Islet of Langerhans (tissue), 1 donor: ENCODE data around the gene DGKI.
"Not testable (repeated sequence)": the region's sequence is repeated elsewhere in the genome, so short reads cannot be mapped to it uniquely, and the experiment has no call there.

Source experiments
- FAIRE-seq: peaks from one replicate; lab custom pipeline; 2011; peaks lifted over from hg19 to GRCh38; lab: Jason Lieb, UNC

The DGKI gene

DNA sequence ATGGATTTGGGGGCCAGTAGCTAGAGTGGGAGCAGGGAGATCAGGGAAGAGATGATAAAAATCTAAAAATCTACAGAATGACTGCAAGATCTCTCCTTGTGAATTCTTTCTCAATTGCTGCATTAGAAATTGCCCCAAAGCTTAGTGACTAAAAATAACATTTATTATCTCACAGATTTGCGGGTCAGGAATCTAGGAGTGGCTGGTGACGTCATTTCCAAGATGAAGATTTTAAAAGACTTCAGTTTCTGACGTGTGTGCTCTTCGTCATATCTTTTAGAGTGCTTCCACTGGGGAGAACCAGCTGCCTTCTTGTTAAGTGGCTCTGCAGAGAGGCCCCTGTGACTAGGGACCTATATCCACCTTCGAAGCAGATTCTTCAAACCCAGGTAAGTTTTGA is 112.6 kb downstream of the DGKI start:
- FAIRE-seq, result no peak

DNA sequence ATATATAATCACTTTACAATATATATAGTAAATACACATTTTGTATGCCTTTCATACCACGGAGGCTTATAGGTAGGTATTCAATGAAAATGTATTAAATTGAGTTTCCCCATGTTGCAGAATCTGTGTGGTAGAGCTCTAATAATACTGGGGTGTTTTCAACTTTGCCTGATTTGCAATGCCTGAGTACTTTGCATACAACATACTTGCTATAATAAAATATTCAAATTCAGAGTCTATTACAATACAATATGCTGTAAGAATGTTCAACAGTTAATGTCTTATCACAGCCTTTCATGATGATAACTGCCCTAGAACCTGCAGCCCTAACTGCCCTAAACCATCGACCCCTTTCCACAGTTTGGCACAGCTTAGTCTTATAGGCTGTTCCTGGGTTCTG is 114.6 kb downstream of the DGKI start:
- FAIRE-seq, result no peak

DNA sequence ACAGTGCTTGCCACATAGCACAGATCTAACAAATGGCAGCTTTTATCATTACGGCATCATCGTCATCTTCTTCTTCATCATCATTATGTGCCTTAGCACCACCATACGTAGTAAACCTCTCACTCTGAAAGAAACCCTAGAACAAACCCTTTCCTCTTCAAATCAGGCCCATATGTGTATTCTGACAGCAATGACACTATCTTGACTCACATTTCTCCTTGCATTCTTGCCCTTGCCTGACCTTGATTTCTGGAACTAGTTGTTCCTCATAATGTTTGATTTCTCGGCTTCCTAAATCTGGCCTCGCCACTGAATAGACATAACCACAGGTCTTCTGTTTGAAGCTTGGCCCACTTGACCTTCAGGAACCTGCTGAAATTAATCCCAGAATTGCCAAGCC is 115.3 kb downstream of the DGKI start:
- no peak for FAIRE-seq

DNA sequence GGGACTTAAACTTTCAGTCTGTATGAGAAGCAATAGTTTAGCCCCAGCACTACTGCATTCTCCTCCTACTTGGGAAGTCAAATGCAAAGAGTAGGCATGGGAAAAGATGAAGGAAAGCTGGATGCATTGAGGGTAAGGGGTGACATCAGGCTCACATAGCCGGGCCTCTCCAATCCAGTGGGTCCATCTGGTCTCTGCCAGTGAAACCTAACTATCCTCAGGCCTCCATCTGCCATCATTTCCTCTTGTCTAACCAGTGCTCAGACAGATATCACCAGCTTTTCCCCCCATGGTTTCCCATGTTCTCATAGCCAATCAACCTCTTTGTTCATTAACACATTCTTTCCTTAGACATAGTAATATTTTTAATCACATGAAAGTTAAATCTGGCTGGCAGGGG is 118.3 kb downstream of the DGKI start:
- no peak for FAIRE-seq

DNA sequence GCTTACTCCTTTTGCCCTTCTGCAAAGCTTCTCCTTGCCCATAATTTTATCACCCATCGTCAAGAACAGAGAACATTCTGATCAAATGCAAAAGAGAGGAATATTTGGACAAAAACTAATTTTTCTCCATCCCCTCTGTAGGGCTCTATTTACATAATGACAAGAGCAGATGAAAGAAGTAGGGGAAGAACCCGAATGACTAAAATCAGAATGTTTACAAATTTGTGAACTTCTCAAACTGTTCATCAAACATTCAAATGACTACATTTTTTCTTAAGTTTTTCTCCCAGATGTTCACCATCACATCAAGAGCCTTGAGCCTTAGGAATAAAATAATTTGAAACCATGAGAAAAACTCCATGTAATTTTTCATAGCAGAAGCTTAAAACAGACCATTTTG is 119.4 kb downstream of the DGKI start:
- FAIRE-seq, result no peak

DNA sequence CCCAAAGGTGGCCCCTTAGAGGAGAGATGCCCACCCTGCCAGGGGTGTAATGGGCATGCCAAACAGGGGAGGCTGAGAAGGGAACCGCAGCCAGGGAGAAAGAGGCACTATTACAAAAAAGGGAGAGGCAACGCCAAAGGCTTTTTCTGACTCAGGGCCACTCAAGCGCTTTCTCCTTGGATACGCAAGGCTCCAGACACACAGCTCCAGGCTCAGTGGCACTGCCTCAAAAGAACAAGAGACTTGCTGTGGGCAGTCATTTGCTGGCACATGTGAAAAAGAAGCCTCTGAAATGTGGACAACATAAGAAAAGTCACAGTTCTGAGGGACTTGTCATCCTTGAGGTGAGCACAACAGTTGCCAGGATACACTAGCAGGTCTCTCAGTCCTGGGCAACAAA is 128.4 kb downstream of the DGKI start:
- FAIRE-seq, result no peak

DNA sequence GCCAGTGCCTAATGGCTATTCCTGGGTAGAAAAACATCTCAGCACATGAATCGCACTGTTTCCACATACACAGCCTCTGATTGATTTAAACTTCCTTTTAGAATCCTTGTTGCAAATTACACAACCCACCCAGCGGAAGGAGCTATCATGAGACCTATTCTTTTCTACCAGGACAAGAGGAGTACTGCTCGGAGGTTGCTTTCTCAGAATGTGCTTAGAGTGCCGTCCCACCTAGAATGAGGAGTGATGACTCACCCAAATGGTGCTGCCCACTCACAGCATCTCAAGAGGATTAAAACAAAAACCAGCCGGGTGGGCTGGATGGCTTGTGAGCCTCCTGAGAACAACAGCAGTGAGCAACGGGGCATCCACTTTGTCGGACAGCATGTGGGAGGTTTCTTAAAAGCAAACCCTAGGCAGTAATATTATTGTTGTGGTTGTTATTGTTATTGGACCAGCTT is 128.9 kb downstream of the DGKI start:
- FAIRE-seq, result no peak

DNA sequence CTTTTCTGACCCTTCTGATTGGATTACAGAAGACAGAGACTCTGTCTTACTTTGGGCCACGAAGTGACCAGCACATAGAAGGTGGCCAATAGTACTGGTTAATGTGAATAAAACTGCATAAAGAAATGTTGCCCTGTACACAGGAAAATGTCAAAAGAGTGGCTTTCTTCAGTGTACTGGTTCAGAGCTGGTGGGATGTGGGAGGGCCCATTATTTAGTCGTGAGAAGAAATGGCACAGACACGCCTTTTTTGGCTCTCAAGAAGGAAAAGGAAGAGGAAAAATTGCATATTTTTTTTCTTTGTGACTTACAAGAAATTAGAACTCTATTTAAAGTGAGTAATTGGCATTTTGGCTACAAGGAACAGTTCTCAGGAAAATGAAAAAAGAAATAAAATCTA is 129.7 kb downstream of the DGKI start:
- no peak for FAIRE-seq

DNA sequence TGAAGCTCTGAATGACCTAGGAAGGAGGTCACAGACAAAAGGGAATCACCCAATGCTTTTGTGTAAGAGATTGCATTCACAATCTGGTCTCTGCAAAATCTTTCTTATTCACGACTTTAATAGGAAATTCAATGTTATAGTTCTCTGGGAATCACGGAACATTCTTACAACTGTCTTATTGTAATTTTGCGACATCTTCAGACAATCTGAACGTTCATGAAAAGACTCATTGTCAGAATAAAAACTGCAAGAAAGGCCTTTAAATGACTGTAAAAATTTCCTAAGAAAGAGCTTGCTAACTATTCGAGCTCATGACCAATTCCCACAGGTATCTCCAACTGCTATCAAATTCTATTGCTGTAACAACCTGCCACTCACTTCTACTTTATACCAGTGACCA is 130.7 kb downstream of the DGKI start:
- no peak for FAIRE-seq

DNA sequence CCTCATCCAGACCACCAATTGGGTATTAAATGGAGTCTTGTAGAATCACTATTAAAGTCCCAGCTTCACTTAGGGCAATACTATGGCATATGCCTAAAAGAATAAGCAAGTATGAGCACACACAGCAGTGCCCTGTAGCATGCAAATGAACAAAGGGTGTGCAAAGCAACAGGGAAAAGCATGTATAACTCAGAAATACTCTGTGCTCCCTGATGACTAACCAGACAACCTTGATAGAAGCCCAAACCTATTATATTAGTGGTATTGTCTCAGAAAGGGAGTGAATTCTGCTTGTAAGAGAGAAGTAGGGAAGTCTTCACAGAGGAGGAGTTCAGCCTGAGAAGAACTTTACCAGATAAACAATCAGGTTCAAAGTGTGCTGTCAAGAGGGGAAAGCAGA is 131.2 kb downstream of the DGKI start:
- FAIRE-seq, result no peak

DNA sequence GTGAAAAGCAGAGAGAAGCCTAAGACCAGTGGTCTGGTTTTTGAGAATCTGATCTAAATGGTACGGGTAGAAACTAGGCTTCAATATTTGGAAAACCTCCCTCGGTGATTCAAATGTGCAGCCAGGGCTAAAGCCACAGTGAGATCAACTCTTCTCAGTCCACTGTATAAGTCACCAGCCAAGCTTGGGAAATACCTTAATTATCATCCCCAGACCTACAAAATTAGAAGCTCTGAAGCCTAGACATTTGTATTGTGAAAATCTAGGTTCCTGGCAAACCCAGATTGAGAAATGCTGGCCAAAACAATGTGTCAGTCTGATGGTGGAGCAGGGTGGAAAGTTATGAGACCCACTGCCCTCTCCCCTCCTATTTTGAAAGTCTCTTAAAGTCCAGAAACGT is 131.7 kb downstream of the DGKI start:
- no peak for FAIRE-seq

DNA sequence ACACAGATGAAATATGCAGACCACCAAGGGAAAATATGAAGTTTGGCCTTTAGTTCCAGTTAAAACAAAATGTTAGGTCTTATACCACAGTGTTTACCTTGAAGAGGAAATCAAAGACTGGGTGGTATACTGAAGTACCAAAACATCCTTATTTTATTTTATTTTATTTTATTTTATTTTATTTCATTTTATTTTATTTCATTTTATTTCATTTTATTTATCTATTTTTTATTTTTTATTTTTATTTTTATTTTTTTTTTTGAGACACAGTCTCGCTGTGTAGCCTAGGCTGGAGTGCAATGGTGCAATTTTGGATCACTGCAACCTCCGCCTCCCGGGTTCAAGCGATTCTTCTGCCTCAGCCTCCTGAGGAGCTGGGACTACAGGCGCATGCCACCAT is 140.4 kb downstream of the DGKI start:
- not testable (repeated sequence) for FAIRE-seq

DNA sequence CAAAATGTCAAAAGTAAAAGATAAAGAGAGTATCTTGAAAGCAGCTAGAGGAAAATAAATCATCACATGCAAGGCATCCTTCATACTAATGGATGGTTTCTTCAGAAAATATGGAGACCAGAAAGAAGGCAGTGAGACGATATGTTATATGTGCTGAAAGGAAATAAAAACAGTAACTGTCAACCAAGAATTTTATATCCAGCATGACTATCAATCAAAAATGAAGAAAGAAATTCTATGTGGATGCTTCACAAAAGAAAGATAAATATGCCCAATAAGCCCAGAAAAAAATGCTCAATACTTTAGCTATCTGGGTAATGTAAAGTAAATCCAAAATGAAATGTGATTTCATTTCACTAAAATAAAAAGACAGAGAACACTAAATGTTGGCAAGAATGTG is 142.1 kb downstream of the DGKI start:
- no peak for FAIRE-seq

DNA sequence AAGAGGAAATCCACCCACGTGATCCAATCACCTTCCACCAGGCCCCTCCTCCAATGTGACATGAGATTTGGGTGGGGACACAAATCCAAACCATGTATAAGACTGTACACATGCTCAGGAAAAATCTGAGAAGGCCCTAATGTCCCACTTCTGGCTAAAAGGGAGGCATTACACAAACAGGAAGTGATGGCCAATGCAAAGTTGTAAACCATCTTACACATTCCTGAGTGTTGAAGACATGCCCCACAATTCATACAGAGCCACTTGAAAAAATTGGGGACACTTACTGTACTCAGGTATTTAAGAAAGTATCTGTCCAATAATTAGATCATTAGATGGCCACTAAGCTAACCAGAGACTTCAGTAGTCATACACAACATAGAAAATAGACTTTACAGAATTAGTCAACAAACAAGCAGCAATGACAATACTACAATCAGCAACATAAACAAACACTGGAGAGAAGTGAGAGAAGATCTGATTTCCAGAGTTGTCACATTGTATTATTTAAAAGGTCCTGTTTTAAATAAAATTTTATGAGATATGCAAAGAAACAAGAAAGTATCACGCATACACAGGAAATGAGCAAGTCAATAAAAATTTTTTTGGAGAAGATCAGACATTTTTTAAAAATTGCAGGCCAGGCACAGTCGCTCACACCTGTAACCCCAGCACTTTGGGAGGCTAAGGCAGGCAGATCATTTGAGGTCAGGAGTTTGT is 143.3 kb downstream of the DGKI start:
- no peak for FAIRE-seq

DNA sequence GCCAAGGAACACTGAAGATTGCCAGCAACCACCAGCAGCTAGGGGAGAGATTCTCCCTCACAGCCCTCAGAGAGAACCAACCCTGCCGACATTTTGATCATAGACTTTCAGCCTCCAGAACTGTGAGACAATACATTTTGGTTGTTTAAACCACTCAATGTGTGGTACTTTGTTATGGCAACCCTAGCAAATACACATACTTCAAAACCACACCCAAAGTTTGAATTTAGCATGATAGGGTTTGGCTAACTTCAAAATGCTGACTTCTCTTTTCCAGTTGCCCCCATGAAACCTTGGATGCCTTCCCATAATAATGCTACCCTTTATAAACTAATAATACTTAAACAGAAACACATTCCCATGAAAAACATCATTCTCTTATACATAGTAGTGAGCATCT is 149.8 kb downstream of the DGKI start:
- no peak for FAIRE-seq

DNA sequence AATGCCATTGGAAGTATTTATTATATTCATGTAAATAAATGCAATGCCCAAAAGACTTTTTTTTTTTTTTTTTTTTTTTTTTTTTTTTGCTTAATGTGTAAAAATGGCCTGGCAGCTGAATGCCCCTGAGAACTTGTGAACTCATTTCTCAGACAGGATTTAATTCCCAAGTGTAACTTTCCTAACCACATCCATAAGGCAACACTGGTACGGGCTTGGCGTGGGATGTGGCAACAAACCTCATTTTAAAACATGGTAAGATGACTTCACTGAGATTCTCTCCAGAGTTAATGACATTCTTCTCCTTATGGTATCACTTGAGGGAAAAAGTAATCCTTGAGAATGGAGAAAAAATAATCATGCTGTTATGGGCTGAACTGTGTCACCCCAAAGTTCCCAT is 150.4 kb downstream of the DGKI start:
- no peak for FAIRE-seq

DNA sequence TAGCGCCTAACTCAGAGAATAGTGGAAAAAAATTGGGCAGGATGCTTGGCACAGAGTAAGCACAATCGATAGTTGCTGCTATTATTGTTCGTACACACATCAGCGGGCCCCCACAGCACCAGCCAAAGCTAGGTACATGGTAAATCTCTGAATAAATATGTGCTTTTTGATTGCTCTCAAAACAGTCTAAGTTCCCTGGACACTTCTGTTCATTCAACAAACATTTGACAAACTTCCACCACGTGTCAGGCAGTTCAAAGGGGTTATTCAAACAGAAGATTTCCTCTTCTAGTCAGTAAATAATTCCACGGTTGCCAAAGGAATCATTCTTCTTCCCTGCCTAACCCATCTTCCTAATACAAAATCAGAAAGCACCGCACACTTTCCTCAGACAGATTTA is 150.8 kb downstream of the DGKI start:
- no peak for FAIRE-seq

DNA sequence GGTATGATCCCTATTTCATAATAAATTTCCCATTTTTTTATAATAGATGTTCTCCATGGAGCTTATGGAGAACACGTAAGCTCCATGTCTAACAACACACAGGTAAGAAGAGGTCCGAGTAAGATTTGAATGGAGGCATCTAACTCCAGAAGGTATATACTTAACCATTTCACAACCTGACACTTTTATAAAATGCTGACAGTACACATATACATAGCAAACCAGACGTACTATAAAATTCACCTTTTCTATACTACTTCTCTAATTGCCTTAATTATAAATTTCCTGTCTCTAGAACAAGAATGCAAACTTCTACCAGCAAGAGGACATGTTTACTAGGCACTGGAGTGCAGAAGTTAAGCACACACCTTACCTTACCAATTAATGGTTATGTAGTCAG is 151.3 kb downstream of the DGKI start:
- no peak for FAIRE-seq

DNA sequence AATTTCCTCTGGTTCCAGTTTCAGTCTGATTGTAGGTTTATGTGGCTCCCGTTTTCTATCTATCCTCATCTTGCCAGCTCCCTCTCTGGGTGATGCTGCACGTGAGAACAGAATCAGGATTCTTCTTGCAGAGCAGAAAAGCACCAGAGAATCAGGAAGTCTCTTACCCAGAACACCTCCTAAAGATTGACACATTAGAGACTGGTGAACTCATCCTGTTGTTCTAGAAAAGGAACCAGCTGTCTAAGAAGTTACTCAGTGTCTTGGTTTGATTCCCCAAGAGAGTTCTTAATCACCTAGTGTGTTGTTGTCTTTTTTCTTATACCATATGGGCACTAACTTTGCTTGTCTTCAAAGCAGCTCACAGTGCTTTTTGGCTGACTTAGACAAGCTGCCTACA is 152.4 kb downstream of the DGKI start:
- no peak for FAIRE-seq

DNA sequence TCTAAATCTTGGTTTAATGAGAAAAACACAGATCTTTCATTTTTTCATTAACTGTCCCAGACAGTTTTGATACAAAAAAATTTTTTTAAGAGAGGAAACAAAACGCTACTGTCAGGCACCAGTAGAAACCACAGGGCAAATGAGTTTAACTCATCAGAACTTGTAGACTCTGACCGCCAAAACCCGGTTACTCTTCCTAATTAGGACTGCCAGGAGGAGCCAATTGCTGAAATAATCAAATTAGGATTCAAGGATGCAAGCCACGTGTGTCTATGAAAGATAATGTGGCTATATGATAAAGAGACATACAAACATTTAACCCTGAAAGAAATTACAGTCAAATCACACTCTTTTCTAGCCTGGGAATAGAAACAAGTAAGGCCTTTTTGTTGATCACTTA is 154.4 kb downstream of the DGKI start:
- no peak for FAIRE-seq

DNA sequence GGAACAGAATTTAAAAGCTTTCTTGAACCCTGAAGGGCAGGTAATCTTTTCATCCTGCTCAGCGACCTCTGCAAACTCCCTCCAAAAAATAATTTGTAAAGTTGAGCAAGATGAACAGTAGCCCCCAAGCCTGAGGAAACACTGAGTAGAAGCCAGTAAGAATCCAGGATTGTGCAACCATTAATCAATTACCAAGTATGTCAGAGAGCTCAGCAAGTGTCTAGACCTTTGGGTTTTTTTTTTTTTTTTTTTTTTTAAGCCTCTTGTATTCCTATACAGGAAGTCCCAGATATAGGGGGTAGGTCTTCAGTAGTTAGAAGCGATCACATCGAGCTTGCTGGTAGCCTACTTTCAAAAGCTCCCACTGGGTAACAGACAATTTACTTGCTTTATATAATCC is 155.2 kb downstream of the DGKI start:
- FAIRE-seq, result no peak

DNA sequence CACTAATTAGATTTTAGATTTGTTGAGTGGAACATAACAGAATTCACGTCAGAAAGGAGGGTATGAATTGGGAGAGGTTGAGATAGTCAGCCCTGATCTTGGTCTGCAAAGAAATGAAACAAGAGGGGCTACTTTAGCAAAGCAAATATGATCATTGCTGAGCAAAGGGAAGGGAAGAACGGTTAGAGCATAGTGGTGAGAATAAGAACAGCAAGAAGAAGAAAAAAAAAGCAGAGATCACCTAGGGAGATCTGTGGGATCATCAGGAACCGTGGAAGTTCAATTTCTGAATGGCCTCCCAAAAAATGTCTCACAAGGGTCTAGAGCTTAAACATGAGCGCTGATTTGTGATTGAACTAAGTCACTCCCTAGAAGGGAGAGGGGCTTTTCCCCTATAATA is 156.1 kb downstream of the DGKI start:
- FAIRE-seq, result no peak

DNA sequence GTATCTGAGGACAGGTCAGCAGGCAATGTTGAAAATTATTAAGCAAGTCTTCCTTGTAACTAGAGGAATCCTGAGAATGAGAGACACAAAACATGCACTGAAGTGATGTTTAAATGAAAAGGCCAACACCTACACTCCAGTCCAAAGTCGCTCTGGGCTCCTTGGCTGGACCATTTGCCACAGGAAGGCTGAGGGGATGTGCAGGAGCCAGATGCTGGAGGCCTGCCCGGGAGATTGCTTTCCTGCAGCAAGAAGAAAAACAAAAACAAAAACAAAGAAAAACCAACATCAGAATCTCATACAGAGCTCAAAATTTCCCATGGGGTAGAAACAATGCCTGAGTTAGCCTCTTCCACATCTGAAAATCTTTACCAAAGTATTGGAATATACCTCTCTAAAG is 157.0 kb downstream of the DGKI start:
- FAIRE-seq, result no peak

DNA sequence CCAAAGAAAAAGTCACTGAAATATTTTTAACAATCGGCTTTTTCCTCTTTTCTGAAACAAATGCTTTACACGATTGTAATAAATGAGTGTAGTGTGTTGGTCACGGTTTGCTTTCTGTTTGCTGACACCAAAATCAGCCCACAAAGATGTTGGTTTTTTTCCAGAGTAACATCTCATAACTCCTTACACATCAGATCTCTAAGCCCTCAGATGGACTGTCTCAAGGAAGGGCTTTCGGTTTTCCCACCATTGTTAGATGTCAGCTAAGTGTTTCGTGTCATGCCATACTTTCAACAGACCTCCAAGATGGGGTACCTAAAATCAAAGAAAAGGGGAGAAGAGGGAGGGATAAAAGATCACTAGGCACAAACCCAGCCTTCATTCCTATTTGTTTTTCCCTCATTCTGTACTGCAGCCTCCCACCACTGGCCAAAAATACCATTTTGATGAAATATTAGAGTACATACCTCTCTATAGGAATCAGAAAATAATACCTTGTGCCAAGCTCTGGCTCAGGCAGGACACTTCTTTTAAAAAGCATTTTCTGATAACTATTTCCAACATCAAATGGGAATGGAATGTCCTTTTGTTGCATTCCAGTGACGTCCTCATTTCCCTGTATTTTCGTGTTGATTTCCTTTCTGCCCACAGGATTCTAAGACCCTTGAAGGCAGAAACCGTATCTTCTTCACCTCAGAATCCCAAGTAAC is 159.1 kb downstream of the DGKI start:
- FAIRE-seq, result no peak
